GM12892 (cell line): Measurements from ENCODE around the gene OGDH.

Experiments used
- POLR2A ChIP-seq: IDR thresholded peaks from 2 replicates; pipeline ENCODE4 v1.6.1; 2011; ENCODE audit warnings: low read depth, low read length, control low read depth
- POLR2AphosphoS5 ChIP-seq: IDR thresholded peaks from 2 replicates; pipeline ENCODE4 v1.6.1; 2011; ENCODE audit warnings: low read depth, low read length, control low read depth
- TAF1 ChIP-seq: IDR thresholded peaks from 2 replicates; pipeline ENCODE4 v1.6.1; 2011; ENCODE audit warnings: low read depth, mild to moderate bottlenecking, control low read depth, low read length, borderline replicate concordance

- TF ChIP-seq POLR2AphosphoS5 (no peak), POLR2A (no peak), TAF1 (no peak)
Observed at GRCh38 chr7:44720301-44720700, 113.9 kb downstream of the OGDH start.
